ENCODE results near the gene TTC38. TPM values are rescaled to one million over a fixed set of nuclear protein-coding genes. Genes with fewer than 3 reads are reported as not detected.

The TTC38 gene
- total RNA-seq, 1 experiment from 2014 or later, result 26.8 TPM

DNA sequence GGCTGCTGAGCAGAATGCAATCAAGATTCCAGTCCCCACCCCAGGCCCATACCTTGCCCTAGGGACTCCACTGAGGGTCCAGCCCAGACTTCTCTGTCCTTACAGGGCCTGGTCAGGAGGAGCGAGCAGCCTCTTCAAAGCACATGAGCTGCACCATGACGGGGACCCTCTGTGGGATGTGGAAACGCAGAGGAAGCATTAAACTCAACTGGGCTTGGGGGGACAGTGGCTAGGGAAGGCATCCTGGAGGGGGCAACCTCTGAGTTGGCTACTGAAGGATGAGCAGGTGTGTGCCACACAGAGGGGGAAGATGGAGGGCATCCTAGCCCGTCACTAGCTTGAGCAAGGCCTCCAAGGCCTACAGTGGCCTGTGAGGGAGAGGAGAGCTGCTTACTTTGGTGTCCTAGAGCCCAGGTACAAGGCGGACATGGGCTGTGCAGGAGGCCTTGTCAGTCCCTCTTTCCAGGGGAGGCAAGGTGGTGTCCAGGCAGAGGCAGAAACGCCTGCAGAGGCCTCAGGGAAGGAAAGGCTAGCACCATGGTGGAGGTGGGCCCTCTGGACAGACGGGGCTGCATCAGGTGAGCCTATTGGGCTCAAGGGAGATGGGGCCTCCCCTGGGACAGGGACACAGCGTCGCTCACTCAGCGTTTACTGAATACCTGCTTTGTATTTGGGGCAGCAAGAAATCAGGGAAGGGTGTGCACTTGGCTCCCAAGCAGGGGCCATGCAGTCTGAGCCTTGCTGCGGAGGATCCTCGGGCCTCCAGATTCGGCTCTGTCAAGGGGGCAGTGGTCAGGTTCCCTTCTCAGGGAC lies 14.3 kb downstream of the TTC38 start:
- no peaks in the 10 kb centered on the region for H3K27me3 ChIP-seq (ENCODE audit: low read length)

DNA sequence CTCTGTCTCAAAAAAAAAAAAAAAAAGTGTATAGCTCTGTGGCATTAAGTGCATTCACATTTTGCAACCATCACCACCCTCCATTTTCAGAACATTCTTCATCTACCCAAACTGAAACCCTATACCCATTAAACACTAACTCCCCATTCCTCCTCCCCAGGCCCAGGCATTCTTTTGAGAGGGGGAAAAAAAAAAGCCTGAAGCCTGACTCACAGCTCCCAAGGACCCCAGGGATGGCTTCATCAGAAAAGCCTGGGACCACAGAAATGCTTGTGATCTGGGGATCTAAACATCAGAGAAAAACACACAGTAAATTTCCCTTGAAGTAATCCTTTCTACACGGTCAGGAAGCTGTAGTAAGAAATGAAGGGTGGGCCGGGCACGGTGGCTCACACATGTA lies 18.2 kb downstream of the TTC38 start:
- ChIA-PET CTCF (no interaction called here), POLR2A (ENCODE audit: unreplicated experiment) (no interaction called here)

More for the DNA sequence above, 14.3 kb downstream of the TTC38 start:
- Histone ChIP-seq H3K9ac (ENCODE audit: low read length) (no peak overlapping the region), H3K4me1 (ENCODE audit: insufficient read depth, low read length) (no peaks in the 10 kb centered on the region), H3K36me3 (ENCODE audit: low read depth, low read length) (no peaks in the 10 kb centered on the region; the same call in 1 of the 2 replicates), H3K4me2 (ENCODE audit: low read length) (no peak overlapping the region), H4K20me1 (ENCODE audit: low read length) (no peaks in the 10 kb centered on the region), H2AFZ (ENCODE audit: low read length) (no peak overlapping the region), H3K27ac (ENCODE audit: low read length) (no peak overlapping the region), H3K9me3 (ENCODE audit: low read length) (no peaks in the 10 kb centered on the region), H3K4me3 (ENCODE audit: low read length) (no peak overlapping the region), H3K9me2 (replicated peaks; ENCODE audit: low read length) (no peaks in the 10 kb centered on the region), H3K79me2 (ENCODE audit: low read length) (no peaks in the 10 kb centered on the region), H3F3A (ENCODE audit: low read length, unreplicated experiment) (no peaks in the 10 kb centered on the region)
- DNase-seq (no peak), ATAC-seq (no peak)
- ChIA-PET POLR2A (ENCODE audit: unreplicated experiment) (no interaction called here), CTCF (no interaction called here)
- no TSS peak for BruUV-seq (replicated peaks)
- intact Hi-C loops (cut with micrococcal nuclease), result no loop called here
- no peak for TF ChIP-seq EZH2 (IDR thresholded peaks at IDR 0.05; ENCODE audit: low read length, unreplicated experiment)
- no peak for TF ChIP-seq EZH2phosphoT487 (IDR thresholded peaks at IDR 0.05; ENCODE audit: borderline replicate concordance, low read length)
- TF ChIP-seq CTCF (conservative IDR thresholded peaks at IDR 0.05; ENCODE audit: low read depth, low read length), result no peak

More for the DNA sequence above, 18.2 kb downstream of the TTC38 start:
- H3K36me3 ChIP-seq (ENCODE audit: low read depth, low read length), result no peaks in the 10 kb centered on the region; the same call in 1 of the 2 replicates
- H4K20me1 ChIP-seq (ENCODE audit: low read length), result no peaks in the 10 kb centered on the region
- TSS peak; percentile 19 for BruUV-seq (replicated peaks)
- H2AFZ ChIP-seq (ENCODE audit: low read length), result no peak overlapping the region
- no peaks in the 10 kb centered on the region for H3K27me3 ChIP-seq (ENCODE audit: low read length)
- no peaks in the 10 kb centered on the region for H3K9me2 ChIP-seq (replicated peaks; ENCODE audit: low read length)
- H3F3A ChIP-seq (ENCODE audit: low read length, unreplicated experiment), result no peaks in the 10 kb centered on the region
- intact Hi-C loops (cut with micrococcal nuclease), result no loop called here
- H3K9ac ChIP-seq (ENCODE audit: low read length), result no peak overlapping the region
- DNase-seq (no peak), ATAC-seq (no peak)
- no peak overlapping the region for H3K4me3 ChIP-seq (ENCODE audit: low read length)
- H3K79me2 ChIP-seq (ENCODE audit: low read length), result no peaks in the 10 kb centered on the region
- no peaks in the 10 kb centered on the region for H3K9me3 ChIP-seq (ENCODE audit: low read length)
- H3K27ac ChIP-seq (ENCODE audit: low read length), result no peak overlapping the region
- TF ChIP-seq EZH2 (IDR thresholded peaks at IDR 0.05; ENCODE audit: low read length, unreplicated experiment), result no peak
- TF ChIP-seq EZH2phosphoT487 (IDR thresholded peaks at IDR 0.05; ENCODE audit: borderline replicate concordance, low read length), result no peak
- TF ChIP-seq CTCF (conservative IDR thresholded peaks at IDR 0.05; ENCODE audit: low read depth, low read length), result no peak
- H3K4me1 ChIP-seq (ENCODE audit: insufficient read depth, low read length), result no peaks in the 10 kb centered on the region
- H3K4me2 ChIP-seq (ENCODE audit: low read length), result no peak overlapping the region

Measured in PC-3 (cell line).